A673 (cell line): Measurements from ENCODE around the gene CDCA7L. TPM values are rescaled to one million over a fixed set of nuclear protein-coding genes. Genes with fewer than 3 reads are reported as not detected.

Experiments
- BruUV-seq: library from RNA; stranded (reverse); fragments of 400-500 nt; replicated peaks from 2 replicates; lab custom pipeline; 2021; lab: Mats Ljungman, UMichigan
- CTCF ChIA-PET: fragments of 300-600 bp; sonication (Branson Sonifier 250); formaldehyde crosslinking; loops from one replicate; lab custom pipeline; 2022; ENCODE audit warnings: antibody characterized with exemption; lab: Charles Lee
- POLR2A ChIA-PET: fragments of 300-600 bp; sonication (Branson Sonifier 250); formaldehyde crosslinking; loops from one replicate; lab custom pipeline; 2022; ENCODE audit warnings: antibody characterized with exemption; ENCODE audit not compliant: low non-redundant PET; lab: Charles Lee
- DNase-seq: peaks from one replicate; pipeline ENCODE4 v3.0.0-alpha.2; 2015; ENCODE audit warnings: low spot score
- H3K27ac ChIP-seq: fragments of 200-600 bp; sonication (generic); 2 replicates; pipeline ENCODE4 v1.5.1; 2016; ENCODE audit warnings: mixed run types, low read depth, mild to moderate bottlenecking, mixed read lengths, antibody characterized with exemption, low read length; ENCODE audit not compliant: poor library complexity, severe bottlenecking
- H3K27me3 ChIP-seq: fragments of 200-600 bp; sonication (generic); replicated peaks from 2 replicates; pipeline ENCODE4 v1.6.1; 2017; ENCODE audit warnings: mixed run types, low read depth, mild to moderate bottlenecking, mixed read lengths, antibody characterized with exemption, low read length; ENCODE audit not compliant: insufficient read depth, poor library complexity
- H3K36me3 ChIP-seq: fragments of 200-600 bp; sonication (generic); 2 replicates; pipeline ENCODE4 v1.6.1; 2016; ENCODE audit warnings: mixed run types, mild to moderate bottlenecking, mixed read lengths, antibody characterized with exemption, low read length; ENCODE audit not compliant: insufficient read depth, poor library complexity, severe bottlenecking
- H3K4me1 ChIP-seq: fragments of 200-600 bp; sonication (generic); 2 replicates; pipeline ENCODE4 v1.6.1; 2017; ENCODE audit warnings: mixed run types, mild to moderate bottlenecking, mixed read lengths, antibody characterized with exemption, low read length; ENCODE audit not compliant: insufficient read depth, poor library complexity, severe bottlenecking
- H3K4me3 ChIP-seq: fragments of 200-600 bp; sonication (generic); 2 replicates; pipeline ENCODE4 v1.5.1; 2016; ENCODE audit warnings: low read depth, mixed run types, mild to moderate bottlenecking, mixed read lengths, low read length; ENCODE audit not compliant: poor library complexity, severe bottlenecking
- H3K9me3 ChIP-seq: fragments of 200-600 bp; sonication (generic); 2 replicates; pipeline ENCODE4 v1.6.1; 2016; ENCODE audit warnings: mixed run types, low read depth, mild to moderate bottlenecking, mixed read lengths, antibody characterized with exemption, low read length; ENCODE audit not compliant: poor library complexity, severe bottlenecking
- CTCF ChIP-seq: fragments of 300-800, 200-600 bp; sonication (generic); conservative IDR thresholded peaks from 2 replicates; pipeline ENCODE4 v1.5.1; 2017; ENCODE audit warnings: low read depth, mild to moderate bottlenecking, antibody characterized with exemption, low read length, moderate library complexity, mixed read lengths
- EZH2 ChIP-seq: fragments of 200-600 bp; sonication (generic); IDR thresholded peaks from 2 replicates; pipeline ENCODE4 v1.6.1; 2017; ENCODE audit warnings: borderline replicate concordance, low read depth, mild to moderate bottlenecking, mixed read lengths, antibody characterized with exemption, low read length; ENCODE audit not compliant: poor library complexity, severe bottlenecking
- intact Hi-C: fragments of 100-400 bp; cut with micrococcal nuclease; formaldehyde crosslinking; loops from one replicate; pipeline ENCODE4 v1.10.0; 2022; ENCODE audit not compliant: unreplicated experiment
- total RNA-seq: library from RNA; stranded (reverse); gene quantifications from 2 replicates; pipeline ENCODE4 v1.2.3, GENCODE V29; 2021

CDCA7L gene
- total RNA-seq, 1 experiment from 2014 or later = 89.2 TPM

GRCh38 chr7:21948887-21949540 lies 3.3 kb upstream of the CDCA7L start:
- TF ChIP-seq CTCF = no peak
- TF ChIP-seq EZH2 = no peak
- H3K9me3 ChIP-seq = no peaks in the 10 kb centered on the region
- CTCF ChIA-PET = no interaction called here
- POLR2A ChIA-PET = no interaction called here
- H3K4me3 ChIP-seq = no peak overlapping the region
- H3K27ac ChIP-seq = no peak overlapping the region
- DNase-seq = no peak
- BruUV-seq = no TSS peak
- no peaks in the 10 kb centered on the region for H3K27me3 ChIP-seq
- intact Hi-C loops = no loop called here
- no peaks in the 10 kb centered on the region for H3K36me3 ChIP-seq
- H3K4me1 ChIP-seq = peaks cover 11% of the 10 kb centered on the region

GRCh38 chr7:21948364-21948763 lies 2.7 kb upstream of the CDCA7L start:
- BruUV-seq = no TSS peak
- H3K4me1 ChIP-seq = peaks cover 17% of the 10 kb centered on the region
- H3K27ac ChIP-seq = no peak overlapping the region
- no peak for TF ChIP-seq CTCF
- no peak for TF ChIP-seq EZH2
- ChIA-PET POLR2A (no interaction called here), CTCF (no interaction called here)
- intact Hi-C loops = no loop called here
- H3K27me3 ChIP-seq = no peaks in the 10 kb centered on the region
- no peak overlapping the region for H3K4me3 ChIP-seq
- H3K9me3 ChIP-seq = no peaks in the 10 kb centered on the region
- no peaks in the 10 kb centered on the region for H3K36me3 ChIP-seq
- no peak for DNase-seq

GRCh38 chr7:21947946-21948345 lies 2.2 kb upstream of the CDCA7L start:
- ChIA-PET POLR2A (no interaction called here), CTCF (no interaction called here)
- no peaks in the 10 kb centered on the region for H3K9me3 ChIP-seq
- H3K4me1 ChIP-seq = peaks cover 21% of the 10 kb centered on the region
- intact Hi-C loops = no loop called here
- no peaks in the 10 kb centered on the region for H3K36me3 ChIP-seq
- no peak overlapping the region for H3K27ac ChIP-seq
- no TSS peak for BruUV-seq
- H3K27me3 ChIP-seq = no peaks in the 10 kb centered on the region
- no peak for DNase-seq
- TF ChIP-seq EZH2 (no peak), CTCF (no peak)
- no peak overlapping the region for H3K4me3 ChIP-seq
